Measurements from ENCODE around the gene TWF1.

GRCh38 chr12:43761500-43761899 lies 44.6 kb downstream of the TWF1 start:
- TF ChIP-seq AFF4 (CRISPR knock-in tag; IDR thresholded peaks at IDR 0.05; ENCODE audit: borderline replicate concordance) (no peak), CTCF (IDR thresholded peaks at IDR 0.05) (no peak), E2F4 (CRISPR knock-in tag; IDR thresholded peaks at IDR 0.05; ENCODE audit: borderline replicate concordance, low read depth) (no peak)

Data from WTC11 (cell line).